Measurements from ENCODE around the gene PAK1. TPM values are rescaled to one million over a fixed set of nuclear protein-coding genes. Genes with fewer than 3 reads are reported as not detected.
A peak's percentile ranks its signal among the peaks of the same experiment; 100 is the strongest.

Gene PAK1
- polyA plus RNA-seq, 4 donors, result 84.8 to 94.6 (median 90.5) TPM

DNA sequence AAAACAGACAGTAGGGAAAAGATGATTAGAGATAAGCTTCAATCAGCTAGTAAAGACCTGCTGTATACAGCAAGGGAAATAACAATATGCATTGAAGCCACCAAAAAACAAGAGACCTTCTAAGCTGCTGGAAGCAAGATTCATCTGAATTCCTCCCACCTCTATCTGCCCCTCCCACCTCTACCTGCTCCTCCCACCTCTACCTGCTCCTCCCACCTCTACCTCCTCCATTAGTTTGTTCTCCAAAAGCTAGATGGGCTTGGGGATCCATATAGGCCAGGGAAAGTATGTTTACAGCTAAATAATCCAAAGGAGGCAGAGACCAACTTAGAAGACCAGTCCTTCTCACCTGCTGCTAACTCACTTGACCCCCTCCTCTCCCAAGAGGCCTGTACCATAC is 33.2 kb downstream of the PAK1 start:
- no peak for DNase-seq (ENCODE audit: low read depth in 4 of 4, low spot score in 3 of 4)

DNA sequence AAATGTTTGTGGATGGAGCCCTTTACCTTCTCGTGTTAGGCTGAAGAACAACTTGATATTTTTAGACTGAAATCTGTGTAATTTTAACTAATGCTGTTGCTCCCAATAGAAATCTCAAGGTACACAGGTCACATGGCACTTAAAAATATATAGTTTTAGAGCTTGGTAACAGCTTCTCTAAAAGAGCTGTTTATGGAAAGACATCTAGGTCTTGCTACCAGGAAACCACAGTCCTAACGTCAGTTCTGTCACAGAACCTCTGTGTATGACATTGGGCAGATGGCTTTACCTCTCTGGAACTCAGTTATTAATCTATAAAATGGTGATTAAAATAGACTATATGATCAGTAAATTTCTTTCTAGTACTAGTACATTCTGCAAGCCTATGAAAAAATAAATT is 35.4 kb downstream of the PAK1 start:
- no peak for DNase-seq (ENCODE audit: low read depth in 4 of 4, low spot score in 3 of 4)

DNA sequence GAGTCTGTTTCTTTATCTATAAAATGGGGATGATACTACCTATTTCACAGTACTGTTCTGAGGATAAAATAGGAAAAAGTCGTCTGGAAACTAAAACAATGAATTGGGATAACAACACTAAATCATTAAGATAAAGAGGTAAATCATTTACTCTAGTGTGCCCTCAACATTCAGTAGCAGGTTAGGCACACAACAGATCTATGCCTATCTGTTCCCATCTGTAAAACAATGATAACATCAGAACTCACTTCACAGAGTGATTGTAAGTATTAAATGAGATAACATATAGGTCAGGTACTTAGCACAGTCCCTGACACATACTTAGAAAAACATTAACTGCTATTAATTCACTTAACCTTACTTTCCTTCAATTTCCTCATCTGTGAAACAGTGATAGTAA is 36.9 kb downstream of the PAK1 start:
- DNase-seq (ENCODE audit: low read depth in 4 of 4, low spot score in 3 of 4), result no peak

GRCh38 chr11:77436506-77436905 is 37.4 kb downstream of the PAK1 start:
- no peak for DNase-seq (ENCODE audit: low read depth in 4 of 4, low spot score in 3 of 4)

- no peak for DNase-seq (ENCODE audit: low read depth in 4 of 4, low spot score in 3 of 4)
Observed at GRCh38 chr11:77435972-77436371, 37.9 kb downstream of the PAK1 start.

DNA sequence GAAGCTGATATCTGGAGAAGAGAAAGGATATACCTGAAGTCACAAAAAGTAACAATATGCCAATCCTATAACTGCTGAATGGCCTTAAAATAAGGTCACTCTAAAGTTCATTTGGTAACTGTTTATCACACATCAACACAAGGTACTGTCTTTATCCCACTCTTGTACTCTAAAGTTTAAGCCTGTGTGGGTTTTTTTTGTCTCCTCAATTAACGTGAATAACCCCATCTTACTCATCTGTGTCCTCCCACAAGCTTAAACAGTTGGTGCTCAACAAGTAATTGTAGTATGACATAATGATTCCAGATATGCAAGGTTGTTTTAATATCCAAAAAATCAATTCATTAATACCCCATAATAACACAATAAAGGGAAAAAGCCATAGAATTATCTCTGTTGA is 42.1 kb downstream of the PAK1 start:
- DNase-seq (ENCODE audit: low read depth in 4 of 4, low spot score in 3 of 4), result no peak

DNA sequence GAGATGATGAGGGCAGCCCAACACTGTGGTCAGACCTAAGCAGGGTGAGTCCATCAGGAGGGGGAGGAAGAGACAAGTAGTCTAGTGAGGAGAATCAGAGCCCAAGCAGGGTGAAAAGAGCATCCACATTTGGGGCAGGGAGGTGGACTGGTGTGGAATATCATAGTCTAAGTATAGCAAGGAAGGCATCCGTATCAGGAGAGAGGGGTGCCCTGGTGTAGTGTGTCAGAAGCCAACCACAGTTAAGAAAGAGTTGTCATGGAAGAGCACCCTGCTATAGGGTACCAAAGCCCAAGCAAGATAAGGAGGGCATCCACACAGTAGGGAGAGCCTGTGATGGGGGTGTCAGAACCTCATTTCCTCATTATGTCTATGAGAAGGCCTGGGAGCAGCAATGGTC is 45.3 kb downstream of the PAK1 start:
- DNase-seq (ENCODE audit: low read depth in 4 of 4, low spot score in 3 of 4), result no peak

GRCh38 chr11:77425346-77425745 is 48.5 kb downstream of the PAK1 start:
- DNase-seq (ENCODE audit: low read depth in 4 of 4, low spot score in 3 of 4), result no peak

GRCh38 chr11:77424644-77425043 is 49.2 kb downstream of the PAK1 start:
- DNase-seq (ENCODE audit: low read depth in 4 of 4, low spot score in 3 of 4), result no peak

GRCh38 chr11:77423624-77424023 is 50.3 kb downstream of the PAK1 start:
- DNase-seq (ENCODE audit: low read depth in 4 of 4, low spot score in 3 of 4), result no peak

DNA sequence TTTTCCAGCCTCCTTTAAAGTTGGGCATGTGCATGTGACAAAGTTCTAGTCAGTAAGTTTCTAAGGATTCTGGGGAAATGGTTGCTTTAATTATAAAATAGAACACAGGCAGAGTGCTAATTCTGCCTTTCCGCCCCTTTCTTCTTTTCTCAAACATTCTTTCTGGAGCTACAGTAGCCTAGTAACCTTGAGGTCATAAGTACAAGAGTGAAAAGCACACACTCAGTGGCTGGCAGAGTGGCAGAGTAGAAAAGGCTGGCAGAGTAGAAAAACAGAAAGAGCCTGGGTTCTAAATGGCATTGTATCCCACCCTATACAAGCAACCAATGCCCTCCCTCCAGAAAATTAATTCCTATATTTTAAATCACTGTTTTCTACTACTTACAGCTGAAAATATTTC is 51.2 kb downstream of the PAK1 start:
- no peak for DNase-seq (ENCODE audit: low read depth in 4 of 4, low spot score in 3 of 4)

DNA sequence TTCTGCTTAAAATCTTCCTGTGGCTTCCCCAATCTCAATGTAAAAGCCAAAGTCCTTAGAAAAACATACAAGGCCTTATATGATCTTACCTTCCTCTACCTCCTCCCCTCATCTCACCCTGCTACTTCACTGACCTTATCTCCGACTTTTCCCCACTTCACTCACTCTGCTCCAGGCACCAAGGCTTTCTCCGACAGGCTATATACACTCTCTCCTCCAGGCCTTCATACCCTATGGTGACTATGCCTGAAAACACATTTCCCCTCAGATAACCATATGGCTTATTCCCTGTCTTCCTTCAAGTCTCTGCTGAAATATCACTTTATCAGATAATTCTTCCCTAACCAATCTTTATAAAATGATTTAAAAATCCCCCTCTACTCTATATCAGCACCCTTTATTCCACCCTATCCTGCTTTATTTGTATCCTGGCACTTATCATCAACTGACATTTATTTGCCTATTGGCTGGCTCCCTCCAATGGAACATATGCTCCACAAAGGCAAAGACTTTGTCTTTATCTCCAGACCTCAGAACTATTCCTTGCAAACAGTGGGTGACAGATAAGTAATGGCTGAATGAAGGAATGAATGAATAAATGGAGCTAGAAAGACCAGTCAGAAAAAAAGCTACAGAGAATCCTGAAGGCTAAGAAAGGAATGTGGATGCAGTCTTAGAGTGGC is 52.7 kb downstream of the PAK1 start:
- no peak for DNase-seq (ENCODE audit: low read depth in 4 of 4, low spot score in 3 of 4)

DNA sequence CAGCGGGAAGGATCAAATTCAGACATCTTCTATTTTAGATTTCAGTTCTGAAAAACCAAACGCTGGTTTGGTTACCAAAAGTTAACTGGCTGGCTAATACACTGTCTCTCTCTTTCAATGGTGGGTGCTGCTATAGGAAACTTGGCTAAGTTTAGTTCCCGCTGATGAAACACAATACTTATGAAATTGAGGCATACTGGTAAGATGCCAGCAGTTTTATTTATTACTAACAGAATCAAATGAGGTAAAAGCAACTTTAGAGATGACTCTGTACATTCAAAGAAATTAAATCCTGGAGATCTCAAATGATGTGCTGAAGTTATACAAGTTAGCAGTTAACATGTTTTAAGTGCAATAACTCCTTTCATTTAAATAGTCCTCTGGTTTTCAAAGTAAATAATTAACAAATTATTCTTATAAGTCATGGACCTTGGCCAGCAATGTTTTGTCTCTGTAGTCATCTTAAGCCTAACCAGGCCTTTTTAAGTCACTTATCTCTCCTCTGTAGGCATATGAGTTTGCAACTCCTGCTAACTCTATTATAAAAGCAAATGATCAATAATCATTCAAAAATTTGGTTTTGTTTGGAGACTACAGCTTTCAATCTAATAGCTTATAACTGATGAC is 54.8 kb downstream of the PAK1 start:
- DNase-seq (ENCODE audit: low read depth in 4 of 4, low spot score in 3 of 4), result no peak

DNA sequence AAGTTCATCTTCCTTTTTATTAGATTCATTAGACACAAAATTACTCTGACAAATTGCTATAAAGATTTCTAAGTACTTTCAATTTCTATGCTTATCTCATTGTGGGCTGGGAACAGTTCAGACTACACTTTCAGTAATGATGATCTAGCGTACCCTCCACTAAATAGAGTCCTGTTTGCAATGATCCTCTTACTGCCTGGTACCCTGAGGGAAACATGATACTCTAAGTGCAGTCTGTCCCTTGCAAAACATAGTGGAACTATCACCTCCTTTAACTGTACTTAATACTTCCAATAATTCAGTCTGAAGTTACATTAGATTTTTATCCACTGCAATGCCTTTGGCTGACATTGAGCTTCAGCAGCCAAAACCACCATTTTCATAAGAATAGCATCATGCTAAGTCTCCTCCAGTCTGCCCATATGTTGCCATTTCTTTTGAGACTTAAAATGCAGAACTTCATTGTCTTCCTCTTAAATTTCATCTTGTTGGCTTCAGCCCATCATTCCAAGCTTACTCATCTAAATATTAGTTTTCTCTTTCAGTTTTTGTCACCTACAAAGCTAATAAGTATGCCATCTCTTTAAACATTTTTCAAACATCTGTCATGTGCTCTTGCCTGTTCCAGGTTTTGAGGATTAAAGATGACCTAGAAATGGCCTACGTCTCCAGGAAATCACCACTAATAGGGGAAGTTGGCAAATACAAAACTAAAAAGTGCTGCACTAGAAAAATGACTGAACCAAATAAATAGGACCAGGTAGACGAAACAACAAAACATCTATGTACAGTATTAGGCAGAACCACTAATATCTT is 55.5 kb downstream of the PAK1 start:
- DNase-seq (ENCODE audit: low read depth in 4 of 4, low spot score in 3 of 4), result no peak

DNA sequence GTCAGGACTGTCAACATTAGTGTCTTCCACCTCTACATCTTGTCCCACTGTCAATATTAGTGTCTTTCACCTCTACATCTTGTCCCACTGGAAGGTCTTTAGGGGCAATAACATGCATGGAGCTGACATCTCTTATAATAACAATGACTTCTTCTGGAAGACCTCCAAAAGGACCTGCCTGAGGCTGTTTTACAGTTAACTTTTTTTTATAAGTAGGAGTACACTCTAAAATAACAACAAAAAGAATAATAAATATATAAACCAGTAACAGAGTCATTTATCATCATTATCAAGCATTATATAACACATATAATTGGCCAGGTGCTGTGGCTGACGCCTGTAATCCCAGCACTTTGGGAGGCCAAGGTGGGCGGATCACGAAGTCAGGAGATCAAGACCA is 57.5 kb downstream of the PAK1 start:
- no peak for DNase-seq (ENCODE audit: low read depth in 4 of 4, low spot score in 3 of 4)

DNA sequence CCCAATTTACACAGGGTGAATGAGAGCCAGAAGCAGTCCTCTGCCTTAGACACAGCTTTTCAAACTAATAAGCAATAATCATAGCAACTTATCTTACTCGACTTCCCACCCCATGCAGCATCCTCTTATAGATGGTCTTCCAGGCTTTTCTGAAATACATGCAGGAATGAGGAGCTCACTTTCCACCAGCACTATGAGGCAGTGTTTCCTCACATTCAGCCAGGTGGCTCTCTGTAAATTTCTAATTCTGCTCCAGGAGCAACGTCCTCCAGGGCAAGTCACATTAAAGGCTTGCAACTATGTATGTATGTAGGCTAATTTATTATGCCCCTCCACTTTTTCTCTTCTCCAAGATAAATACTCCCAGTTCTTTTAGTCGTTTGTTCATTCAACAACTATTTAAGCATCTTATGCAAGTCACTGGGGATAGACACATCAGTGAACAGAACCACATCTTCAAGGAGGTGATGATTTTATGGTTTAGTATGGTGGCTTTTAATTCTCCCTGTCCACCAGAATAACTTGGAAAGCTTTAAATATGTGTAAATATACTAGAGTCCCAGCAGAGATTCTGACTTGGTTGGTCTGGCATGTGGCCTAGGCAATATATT is 59.9 kb downstream of the PAK1 start:
- no peak for DNase-seq (ENCODE audit: low read depth in 4 of 4, low spot score in 3 of 4)

DNA sequence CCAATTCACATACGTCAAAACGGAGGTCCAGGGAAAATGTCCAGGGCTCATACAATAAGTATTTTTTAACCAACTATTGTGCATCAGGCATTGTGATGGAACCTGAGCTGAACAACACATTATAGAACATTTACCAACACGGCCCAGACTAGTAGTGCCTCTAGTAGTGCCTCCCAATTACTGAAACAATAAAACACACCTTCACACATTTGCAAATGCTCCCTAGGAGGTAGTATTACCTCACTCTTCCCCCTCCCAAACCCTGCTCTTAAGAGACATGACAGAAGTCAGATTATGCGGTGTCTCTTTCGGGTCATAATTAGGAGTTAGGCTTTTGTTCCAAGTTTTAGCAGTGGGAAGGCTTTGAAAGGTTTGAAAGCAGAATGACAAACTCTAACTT is 61.1 kb downstream of the PAK1 start:
- no peak for DNase-seq (ENCODE audit: low read depth in 4 of 4, low spot score in 3 of 4)

- DNase-seq (ENCODE audit: low read depth in 4 of 4, low spot score in 3 of 4), result peak; percentile 57 to 71 (median 64)
Observed at GRCh38 chr11:77411717-77412441, 62.0 kb downstream of the PAK1 start.

- no peak for DNase-seq (ENCODE audit: low read depth in 4 of 4, low spot score in 3 of 4)
Observed at GRCh38 chr11:77411137-77411707, 62.7 kb downstream of the PAK1 start.

DNA sequence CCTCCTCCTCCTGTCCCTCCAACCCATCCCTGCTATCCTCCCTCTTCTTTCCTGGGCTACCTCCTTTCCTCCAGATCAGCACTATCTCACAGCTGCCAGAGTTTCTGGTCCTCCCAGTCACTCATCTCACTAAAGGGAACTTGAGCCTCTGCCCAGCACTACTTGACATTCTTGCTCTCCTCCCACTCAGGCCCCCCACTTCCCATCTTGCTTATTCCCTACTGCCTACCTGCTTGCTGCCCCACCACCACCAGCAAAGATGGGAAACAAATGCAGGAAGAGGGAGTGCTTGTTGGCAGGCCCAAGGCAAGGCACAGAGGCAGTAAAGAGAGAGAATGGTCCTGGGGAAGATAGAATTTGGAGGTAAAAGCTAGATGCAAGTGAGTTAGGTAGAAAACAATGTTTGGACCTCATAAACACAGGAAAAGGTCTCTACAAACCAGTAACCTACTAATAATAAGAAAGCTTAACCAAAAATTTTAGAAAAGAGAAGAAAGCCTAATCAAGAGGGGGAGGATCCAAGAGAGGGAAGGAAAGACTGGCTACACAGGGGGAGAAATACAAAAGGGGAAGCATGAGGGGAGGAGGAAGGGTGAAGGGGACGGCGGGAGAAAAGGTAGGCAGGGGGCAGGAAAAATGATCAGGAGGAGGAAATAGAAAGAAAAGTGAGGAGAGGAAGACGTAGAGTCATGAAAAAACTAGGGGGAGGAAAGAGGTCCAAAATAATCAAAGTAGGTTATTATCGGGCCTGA is 63.6 kb downstream of the PAK1 start:
- DNase-seq (ENCODE audit: low read depth in 4 of 4, low spot score in 3 of 4), result no peak
